Motor neuron (in vitro differentiated cells): Measurements from ENCODE around the gene CUTC. TPM values are rescaled to one million over a fixed set of nuclear protein-coding genes. Genes with fewer than 3 reads are reported as not detected.
"Not testable (repeated sequence)": the region's sequence is repeated elsewhere in the genome, so short reads cannot be mapped to it uniquely, and the experiment has no call there.

Experiments
- ATAC-seq, 8 experiments: fragments of 200-7000 bp; cut with Tn5 transposase; replicated peaks in 6 of 8; 2 replicates each; pipeline ENCODE4 v1.8.0; 2021; ENCODE audit warnings: mild to moderate bottlenecking in 8 of 8, moderate library complexity in 8 of 8
- H3K27ac ChIP-seq, 2 donors: fragments of 250-450 bp; sonication (Bioruptor Pico); 2 replicates each; pipeline ENCODE4 v1.9.0; 2021; ENCODE audit warnings: antibody characterized with exemption in 2 of 2, mild to moderate bottlenecking in 2 of 2, moderate library complexity in 1 of 2
- H3K4me1 ChIP-seq, 2 donors: fragments of 250-450 bp; sonication (Bioruptor Pico); replicated peaks in 1 of 2; 2 replicates each; pipeline ENCODE4 v1.6.1; 2021; ENCODE audit warnings: antibody characterized with exemption in 2 of 2, mild to moderate bottlenecking in 2 of 2, moderate library complexity in 1 of 2
- H3K4me3 ChIP-seq, 5 donors: fragments of 250-450 bp; sonication (Bioruptor Pico); 2 replicates each; pipeline ENCODE4 v1.9.0; 2021; ENCODE audit warnings: antibody characterized with exemption in 5 of 5, mild to moderate bottlenecking in 5 of 5, moderate library complexity in 4 of 5
- WGBS, 10 experiments: fragments of 450-650 bp; shearing (Covaris generic); methylation state at CpG; one replicate each; pipeline ENCODE4 v1.0.0; 2022; 5-methylcytosine and 5-hydroxymethylcytosine counted together
- in situ Hi-C, 9 experiments: fragments of 400-800 bp; cut with MboI; loops; one replicate each; pipeline ENCODE4 v1.15.0; 2021; ENCODE audit warnings: low sequenced_read_pairs in 9 of 9, low pct_unique_long_range_greater_than_20kb in 2 of 9; ENCODE audit not compliant: unreplicated experiment in 9 of 9
- total RNA-seq, 8 experiments: library from RNA; unstranded; fragments of 300-600 nt; gene quantifications; 2 replicates each; pipeline versions ENCODE4 v1.2.3 to v1.2.4, GENCODE V29; 2022

Gene CUTC
- total RNA-seq, 8 experiments from 2014 or later: 15.1 to 23.8 (median 16.0) TPM

DNA sequence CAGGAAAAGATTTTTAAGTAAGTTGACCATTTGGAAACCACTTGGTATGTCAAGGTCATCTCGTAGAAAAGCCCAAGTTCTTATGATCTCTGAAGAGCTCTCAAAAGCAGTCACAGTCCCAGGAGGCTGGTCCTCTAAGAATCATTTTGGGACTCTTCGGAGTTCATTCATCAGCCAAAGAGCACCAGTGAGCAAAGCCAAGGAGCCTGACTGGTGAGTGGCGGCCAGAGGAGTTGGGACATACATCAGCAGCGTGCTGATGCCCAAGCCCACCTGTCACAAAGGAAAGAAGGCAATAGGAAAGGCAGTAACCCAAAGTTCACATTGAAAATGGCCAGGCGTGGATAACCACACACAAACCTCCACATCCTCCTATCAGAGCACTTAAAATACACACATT, 17.6 kb upstream of the CUTC start:
- H3K4me1 ChIP-seq: no peaks in the 10 kb centered on the region
- no peak overlapping the region for H3K4me3 ChIP-seq
- ATAC-seq: no peak
- in situ Hi-C loops: loop anchor here in 1 of 9 experiments (25.0 kb wide), 1 partner anchor 277 kb away; the partner anchor contains the start of gene GOT1
- no peak overlapping the region for H3K27ac ChIP-seq
- 0 to 100% (median 95%) methylated on average over 1 to 5 of the region's 5 CpGs for WGBS, 10 experiments

DNA sequence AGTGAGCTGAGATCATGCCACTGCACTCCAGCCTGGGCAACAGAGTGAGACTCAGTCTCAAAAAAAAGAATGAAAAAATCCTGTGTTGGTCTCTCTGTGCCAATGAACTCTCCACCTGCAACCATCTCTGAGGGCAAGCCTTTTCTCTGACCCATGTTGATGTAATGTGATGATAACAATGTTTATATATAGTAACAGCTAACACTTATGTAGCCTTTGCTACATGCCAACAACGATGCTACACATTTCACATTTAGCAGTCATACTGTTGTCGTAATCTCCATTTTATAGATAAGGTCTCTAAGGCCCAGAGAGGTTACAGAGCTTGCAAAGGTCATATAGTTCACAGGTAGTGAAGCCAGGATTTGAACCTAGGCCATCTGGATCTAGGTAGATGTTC, 11.6 kb upstream of the CUTC start:
- 83 to 100% (median 100%) methylated on average over 1 to 2 of the region's 2 CpGs for WGBS, 10 experiments
- in situ Hi-C loops: loop anchor here in 1 of 9 experiments (25.0 kb wide), 1 partner anchor 283 kb away; the partner anchor contains the start of gene GOT1
- Histone ChIP-seq H3K4me1 (no peaks in the 10 kb centered on the region), H3K27ac (no peak overlapping the region), H3K4me3 (no peak overlapping the region)
- ATAC-seq: no peak

DNA sequence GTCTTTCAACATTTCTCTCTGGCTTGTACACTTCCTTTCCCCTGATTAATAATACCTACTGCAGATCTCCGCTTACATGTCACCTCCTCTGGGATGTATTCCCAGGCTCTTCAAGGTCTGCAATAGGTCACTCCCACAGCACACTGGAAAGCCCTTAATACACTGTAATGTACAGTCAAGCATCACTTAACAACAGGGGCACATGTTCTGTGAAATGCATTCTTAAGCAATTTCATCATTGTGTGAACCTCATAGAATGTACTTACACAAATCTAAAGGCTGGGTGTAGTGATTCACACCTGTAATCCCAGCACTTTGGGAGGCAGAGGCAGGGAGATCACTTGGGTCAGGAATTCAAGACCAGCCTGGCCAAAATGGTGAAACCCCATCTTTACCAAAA, 2.0 kb upstream of the CUTC start:
- 29 to 100% (median 100%) methylated on average over 1 of the region's 1 CpG; no CpG with 5 or more reads in 4 of the 10 experiments for WGBS, 10 experiments
- H3K27ac ChIP-seq: no peak overlapping the region
- no peak overlapping the region for H3K4me3 ChIP-seq
- no peak for ATAC-seq
- in situ Hi-C loops: no loop called here
- H3K4me1 ChIP-seq: peaks cover 5 to 11% of the 10 kb centered on the region in 2 donors

DNA sequence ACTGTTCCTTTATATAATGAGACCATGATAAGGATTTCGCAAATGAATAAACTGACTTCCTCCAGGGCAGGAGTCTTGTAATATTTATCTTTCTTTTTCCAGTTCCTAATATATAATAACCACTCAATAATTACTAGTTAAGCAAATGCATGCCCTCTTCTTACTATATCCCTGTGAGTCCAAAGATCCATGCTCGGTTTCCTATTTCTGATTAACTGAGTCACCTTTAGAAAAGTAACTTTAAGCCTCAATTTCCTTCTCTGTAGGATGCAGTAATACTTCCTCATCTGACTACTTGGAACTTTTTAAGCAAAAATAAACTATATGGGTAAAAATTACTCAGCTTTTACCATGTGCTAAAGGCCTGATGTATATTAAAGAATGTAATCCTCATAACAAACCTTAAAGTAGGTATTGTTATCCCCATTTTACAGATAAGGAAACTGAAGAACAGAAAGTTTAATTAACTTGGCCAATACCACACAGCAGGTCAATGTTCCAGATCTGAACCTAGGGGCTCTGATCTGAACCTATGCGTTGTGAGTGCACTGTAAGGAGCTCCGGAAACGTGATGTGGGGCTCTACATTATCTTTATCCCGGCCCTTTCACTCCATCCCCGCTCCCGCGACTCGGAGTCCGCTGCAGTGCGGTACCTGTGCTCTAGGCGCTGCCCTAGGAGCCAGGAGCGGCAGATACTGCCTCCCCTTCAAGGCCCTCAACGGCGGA, 565 bp upstream of the CUTC start:
- peak overlapping the region; percentile 88 to 94 for H3K27ac ChIP-seq
- H3K4me3 ChIP-seq: peak overlapping the region; percentile 58 to 95 (median 82)
- in situ Hi-C loops: no loop called here
- peak in 3 of 8 experiments; percentile 62 to 63 (median 63) for ATAC-seq
- H3K4me1 ChIP-seq: peaks cover 5 to 11% of the 10 kb centered on the region in 2 donors
- WGBS, 10 experiments: 0 to 75% (median 27%) methylated on average over 1 to 12 of the region's 16 CpGs

DNA sequence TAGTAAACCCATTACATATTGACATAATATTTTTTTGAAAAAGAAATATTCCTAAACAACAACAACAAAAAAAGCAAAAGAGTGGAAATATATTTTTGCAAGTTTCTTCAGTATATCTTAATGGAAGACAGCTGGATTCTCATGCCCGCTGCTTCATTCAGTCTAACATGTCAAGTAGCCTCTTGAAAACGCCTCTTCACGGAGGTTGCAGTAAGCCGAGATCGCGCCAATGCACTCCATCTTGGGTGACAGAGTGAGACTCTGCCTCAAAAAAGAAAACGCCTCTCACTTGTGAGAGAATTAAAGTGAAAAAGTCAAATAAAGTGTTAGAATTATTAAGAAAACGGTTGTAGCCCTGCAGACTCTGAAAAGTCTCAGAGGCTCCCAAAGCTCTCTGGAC, 1.3 kb downstream of the CUTC start:
- H3K4me1 ChIP-seq: peaks cover 5 to 11% of the 10 kb centered on the region in 2 donors
- no peak overlapping the region for H3K27ac ChIP-seq
- H3K4me3 ChIP-seq: peak overlapping the region in 2 of 5 donors; percentile 93 to 95
- in situ Hi-C loops: no loop called here
- 5 to 95% (median 56%) methylated on average over 4 to 8 of the region's 8 CpGs; no CpG with 5 or more reads in 1 of the 10 experiments for WGBS, 10 experiments
- no peak for ATAC-seq

DNA sequence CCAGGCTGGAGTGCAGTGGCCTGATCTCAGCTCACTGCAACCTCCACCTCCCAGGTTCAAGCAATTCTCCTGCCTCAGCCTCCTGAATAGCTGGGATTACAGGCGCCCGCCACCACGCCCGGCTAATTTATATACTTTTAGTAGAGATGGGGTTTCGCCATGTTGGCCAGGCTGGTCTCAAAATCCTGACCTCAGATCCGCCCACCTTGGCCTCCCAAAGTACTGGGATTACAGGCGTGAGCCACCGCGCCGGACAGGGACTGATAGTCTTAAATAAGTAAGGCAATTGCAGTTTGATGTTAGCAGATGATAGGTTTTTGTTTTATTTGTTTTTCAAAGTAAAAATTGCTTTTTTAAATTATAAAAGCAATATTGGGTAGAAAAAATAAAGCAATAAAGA, 2.1 kb downstream of the CUTC start:
- H3K4me1 ChIP-seq: peaks cover 5 to 11% of the 10 kb centered on the region in 2 donors
- 69 to 100% (median 95%) methylated on average over 2 to 10 of the region's 10 CpGs; no CpG with 5 or more reads in 4 of the 10 experiments for WGBS, 10 experiments
- H3K4me3 ChIP-seq, ATAC-seq, in situ Hi-C loops, H3K27ac ChIP-seq: not testable (repeated sequence)

DNA sequence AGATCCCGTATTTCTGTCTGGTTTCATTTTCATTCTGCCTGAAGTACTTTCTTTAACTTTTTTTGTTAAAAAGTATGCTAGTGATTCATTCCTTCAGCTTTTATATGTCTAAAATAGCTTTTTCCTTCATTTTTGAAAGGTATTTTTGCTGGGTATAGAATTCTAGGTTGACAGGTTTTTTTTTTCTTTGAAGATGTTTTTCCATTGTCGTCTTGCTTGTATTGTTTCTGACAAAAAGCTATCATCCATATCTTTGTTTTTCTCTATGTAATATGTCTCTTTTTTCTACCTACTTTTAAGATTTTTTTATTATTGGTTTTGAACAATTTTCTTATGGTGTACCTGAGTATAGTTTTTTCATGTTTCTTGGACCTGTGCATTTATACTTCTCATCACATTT, 8.2 kb downstream of the CUTC start:
- 93 to 100% (median 100%) methylated on average over 2 of the region's 2 CpGs; no CpG with 5 or more reads in 1 of the 10 experiments for WGBS, 10 experiments
- Histone ChIP-seq H3K4me3 (no peak overlapping the region), H3K27ac (no peak overlapping the region), H3K4me1 (no peaks in the 10 kb centered on the region)
- in situ Hi-C loops: no loop called here
- ATAC-seq: no peak

DNA sequence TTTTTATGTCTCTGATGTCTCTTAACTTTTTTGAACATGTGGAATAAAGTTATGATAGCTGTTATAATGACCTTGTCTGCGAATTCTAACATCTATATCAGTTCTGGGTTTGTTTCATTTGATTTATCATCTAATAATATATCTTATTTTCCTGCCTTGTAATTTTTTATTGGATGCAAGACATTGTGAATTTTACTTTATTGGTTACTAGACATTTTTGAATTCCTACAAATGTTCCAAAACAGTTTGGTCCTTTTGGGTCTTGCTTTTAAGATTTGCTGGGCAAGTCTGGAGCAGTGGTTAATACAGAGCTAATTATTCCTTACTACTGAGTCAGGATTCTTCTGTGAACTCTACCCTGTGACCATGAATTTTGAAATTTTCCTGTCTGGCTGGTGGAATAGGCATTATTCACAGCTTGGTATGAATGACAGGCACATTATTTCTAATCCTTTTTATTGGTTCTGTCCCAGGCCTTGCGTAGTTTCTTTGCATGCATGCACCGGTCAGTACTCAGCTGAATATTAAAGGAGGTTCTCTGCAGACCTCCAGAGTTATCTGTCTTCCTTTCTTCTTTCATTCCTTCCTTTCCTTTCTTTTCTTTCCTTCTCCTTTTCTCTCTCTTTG, 9.0 kb downstream of the CUTC start:
- no peaks in the 10 kb centered on the region for H3K4me1 ChIP-seq
- ATAC-seq: peak in 1 of 8 experiments; percentile 63
- no peak overlapping the region for H3K4me3 ChIP-seq
- WGBS, 10 experiments: 84 to 100% (median 93%) methylated on average over 1 to 3 of the region's 3 CpGs
- in situ Hi-C loops: no loop called here
- no peak overlapping the region for H3K27ac ChIP-seq

DNA sequence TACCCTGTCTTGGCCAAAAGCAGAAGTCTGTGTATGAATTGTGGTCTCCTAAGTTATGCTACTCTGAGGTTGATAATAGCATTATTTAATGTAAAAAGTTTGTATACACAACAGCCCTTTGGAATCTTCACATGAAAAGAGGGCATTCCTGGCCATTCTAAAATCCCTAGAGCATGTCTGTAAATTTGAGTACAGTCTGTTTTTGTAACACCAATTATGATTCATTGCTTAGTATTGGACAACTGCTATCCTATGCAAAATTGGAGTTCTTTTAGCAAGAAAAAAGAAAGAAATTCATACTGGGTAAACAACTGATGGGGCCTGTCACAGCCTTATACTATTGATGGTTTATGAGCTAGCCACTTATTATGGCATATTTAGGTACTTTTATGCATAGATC, 10.2 kb downstream of the CUTC start:
- Histone ChIP-seq H3K27ac (no peak overlapping the region), H3K4me3 (no peak overlapping the region), H3K4me1 (no peaks in the 10 kb centered on the region)
- in situ Hi-C loops: no loop called here
- ATAC-seq: peak in 1 of 8 experiments; percentile 83

DNA sequence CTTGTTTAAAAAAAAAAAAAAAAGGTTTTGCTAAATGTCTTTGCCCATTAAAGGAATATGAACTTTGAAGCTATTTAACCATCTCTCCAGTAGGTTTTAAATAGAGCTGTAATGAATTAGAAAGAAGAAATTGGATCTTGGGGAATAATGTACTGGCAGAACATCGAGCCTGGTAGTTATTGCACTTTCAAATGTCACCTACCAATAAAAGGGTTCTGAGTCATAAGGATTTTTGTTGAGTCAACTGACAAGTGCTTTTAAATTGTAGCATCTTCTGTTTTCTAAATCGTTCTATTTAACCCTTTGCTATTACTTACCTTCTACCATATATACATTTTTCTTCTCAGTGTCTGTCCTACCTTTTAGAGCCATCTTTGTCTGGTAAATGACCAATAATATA, 10.7 kb downstream of the CUTC start:
- H3K4me1 ChIP-seq: no peaks in the 10 kb centered on the region
- ATAC-seq: peak in 1 of 8 experiments; percentile 57
- H3K27ac ChIP-seq: no peak overlapping the region
- 0 to 100% (median 85%) methylated on average over 1 to 2 of the region's 2 CpGs for WGBS, 10 experiments
- in situ Hi-C loops: no loop called here
- H3K4me3 ChIP-seq: no peak overlapping the region

DNA sequence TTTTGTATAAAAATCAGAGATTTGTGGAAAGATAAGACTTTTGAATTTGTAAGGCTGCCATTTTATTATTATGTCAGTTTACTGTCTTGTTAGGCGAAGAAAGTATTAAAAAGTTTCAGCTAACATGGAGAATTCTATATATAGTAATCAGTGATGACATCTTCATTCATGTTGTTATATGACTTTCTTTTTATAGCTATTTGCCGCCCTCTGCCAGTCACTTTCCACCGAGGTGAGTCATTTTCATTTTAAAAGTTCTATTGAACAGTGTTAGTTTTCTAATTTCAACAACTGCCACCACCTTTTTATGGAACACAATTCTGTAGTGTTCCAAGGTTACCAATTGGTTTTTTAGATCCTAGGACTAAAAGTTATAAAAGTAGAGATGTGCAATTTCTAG, 11.8 kb downstream of the CUTC start:
- in situ Hi-C loops: no loop called here
- no peak for ATAC-seq
- no peak overlapping the region for H3K27ac ChIP-seq
- 68 to 94% (median 85%) methylated on average over 2 to 3 of the region's 3 CpGs; no CpG with 5 or more reads in 1 of the 10 experiments for whole genome bisulfite sequencing, 10 experiments
- no peaks in the 10 kb centered on the region for H3K4me1 ChIP-seq
- H3K4me3 ChIP-seq: no peak overlapping the region

DNA sequence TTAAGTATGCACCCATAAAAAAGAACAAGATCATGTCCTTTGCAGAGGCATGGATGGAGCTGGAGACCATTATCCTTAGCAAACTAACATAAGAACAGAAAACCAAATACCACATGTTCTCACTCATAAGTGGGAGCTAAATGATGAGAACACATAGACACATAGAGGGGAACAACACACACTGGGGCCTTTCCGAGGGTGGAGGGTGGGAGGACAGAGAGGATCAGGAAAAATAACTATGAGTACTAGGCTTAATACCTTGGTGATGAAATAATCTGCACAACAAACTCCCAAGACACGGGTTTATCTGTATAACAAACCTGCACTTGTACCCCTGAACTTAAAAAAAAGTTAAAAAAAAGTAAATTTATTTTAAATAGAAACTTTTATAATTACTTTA, 14.1 kb downstream of the CUTC start:
- H3K4me1 ChIP-seq, H3K4me3 ChIP-seq, in situ Hi-C loops, ATAC-seq, H3K27ac ChIP-seq: not testable (repeated sequence)
- WGBS, 10 experiments: 72 to 100% (median 100%) methylated on average over 1 to 2 of the region's 2 CpGs; no CpG with 5 or more reads in 1 of the 10 experiments

DNA sequence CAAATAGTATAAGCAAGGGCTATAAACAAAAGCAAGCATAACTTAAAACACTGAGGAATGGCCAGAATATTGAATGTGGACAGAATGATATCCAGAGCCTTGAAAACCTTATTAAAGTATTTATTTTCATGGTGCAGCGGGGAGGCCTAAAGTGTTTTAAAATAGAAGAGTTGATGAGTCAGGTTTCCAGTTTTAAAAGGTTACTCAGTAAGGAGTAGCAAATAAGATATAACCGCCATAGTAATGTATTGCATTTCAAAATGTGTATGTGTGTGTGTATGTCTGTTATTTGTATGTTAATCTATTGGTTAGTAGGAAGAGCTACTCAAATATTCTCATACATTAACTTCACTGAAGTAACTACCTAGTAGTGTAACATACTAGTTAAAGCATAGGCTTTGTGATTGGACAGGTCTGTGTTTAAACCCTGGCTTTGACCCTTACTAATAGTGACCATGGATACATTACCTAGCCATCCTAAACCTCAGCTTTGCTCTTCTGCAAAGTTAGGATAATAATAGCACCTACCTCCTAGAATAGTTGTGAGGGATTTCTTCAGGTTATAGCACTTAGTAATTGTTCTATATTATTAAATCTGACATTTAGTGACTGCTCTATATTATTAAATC, 16.9 kb downstream of the CUTC start:
- no peak overlapping the region for H3K4me3 ChIP-seq
- in situ Hi-C loops: no loop called here
- WGBS, 10 experiments: 92 to 100% (median 100%) methylated on average over 1 to 2 of the region's 2 CpGs; no CpG with 5 or more reads in 2 of the 10 experiments
- no peak overlapping the region for H3K27ac ChIP-seq
- no peaks in the 10 kb centered on the region for H3K4me1 ChIP-seq
- no peak for ATAC-seq
